HL-60/S4 treated with phorbol 12-myristate 13-acetate at 8.2 ng/mL for 4 days and 3 days (cell line): ENCODE measurements around the gene FBXL7.

Source experiments
- in situ Hi-C: fragments of 300-500 bp; cut with MboI; formaldehyde crosslinking; loops from 2 replicates; pipeline ENCODE4 v1.15.0; 2022; ENCODE audit warnings: low sequenced_read_pairs

Gene FBXL7

GRCh38 chr5:15929611-15930263 lies 429.8 kb downstream of the FBXL7 start:
- in situ Hi-C loops: no loop called here

DNA sequence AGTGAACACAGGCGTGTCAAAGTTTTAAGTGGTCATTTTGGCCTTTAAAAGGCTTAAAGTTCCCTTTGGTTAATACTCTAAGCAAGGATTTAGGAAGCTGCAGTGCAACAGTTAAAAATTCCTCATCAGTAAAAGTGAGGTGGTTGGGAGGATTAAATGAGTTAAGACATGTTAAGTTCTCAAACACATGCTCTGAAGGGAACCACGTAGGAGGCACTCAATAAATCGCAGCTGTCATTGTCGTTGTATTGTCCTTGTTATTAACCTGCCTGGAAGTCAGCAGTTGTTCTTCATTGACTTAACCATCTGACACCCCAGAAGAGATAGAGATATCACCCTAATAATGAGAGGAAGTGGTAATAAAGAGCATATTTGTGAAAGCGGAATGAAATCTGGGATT lies 432.1 kb downstream of the FBXL7 start:
- in situ Hi-C loops: no loop called here

DNA sequence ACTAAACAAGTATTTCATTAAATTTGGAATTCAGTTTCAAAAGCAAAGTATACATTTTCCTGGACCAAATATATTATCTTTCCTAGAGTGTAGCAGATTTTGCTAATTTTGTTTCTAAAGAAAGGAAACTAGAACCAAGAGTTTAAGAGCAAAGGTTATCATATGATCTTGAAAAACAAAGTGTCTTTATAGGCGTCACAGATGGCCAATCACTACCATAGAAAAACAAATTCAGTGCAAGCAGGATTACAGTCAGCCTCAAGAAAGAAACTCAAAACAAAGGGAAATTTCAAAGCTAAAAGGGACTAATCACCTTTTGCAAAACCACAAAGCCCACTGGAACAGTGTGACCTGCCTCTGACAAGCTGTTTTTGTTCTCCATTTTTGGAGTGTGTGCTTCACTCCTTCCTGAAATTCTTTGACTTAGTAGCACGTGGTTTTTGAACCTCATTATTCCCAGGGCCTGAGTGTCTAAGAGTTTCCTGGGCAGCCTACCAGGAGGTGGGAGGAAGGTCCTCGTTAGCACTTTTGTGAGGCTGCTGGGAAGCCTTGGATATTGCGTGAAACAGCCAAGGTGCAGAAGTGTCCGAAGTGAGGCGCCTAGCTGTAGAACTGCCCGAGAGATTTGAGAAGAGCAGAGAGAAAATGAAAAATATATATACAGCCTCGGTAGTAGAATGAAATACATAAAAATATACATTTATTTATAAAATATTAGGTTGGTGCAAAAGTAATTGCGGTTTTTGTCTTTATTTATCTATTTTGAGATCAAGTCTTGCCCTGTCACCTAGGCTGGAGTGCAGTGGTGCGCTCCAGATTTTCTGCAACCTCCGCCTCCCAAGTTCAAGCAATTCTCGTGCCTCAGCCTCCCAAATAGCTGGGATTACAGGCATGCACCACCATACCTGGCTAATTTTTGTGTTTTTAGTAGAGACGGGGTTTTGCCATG lies 433.6 kb downstream of the FBXL7 start:
- in situ Hi-C loops: no loop called here

GRCh38 chr5:15936505-15937245 lies 436.7 kb downstream of the FBXL7 start:
- in situ Hi-C loops: no loop called here

GRCh38 chr5:15937708-15938107 lies 437.7 kb downstream of the FBXL7 start:
- in situ Hi-C loops: no loop called here

GRCh38 chr5:15938186-15938585 lies 438.2 kb downstream of the FBXL7 start:
- in situ Hi-C loops: no loop called here

- in situ Hi-C loops: no loop called here
Measured at GRCh38 chr5:15938961-15939360, 439.0 kb downstream of the FBXL7 start.

GRCh38 chr5:15940905-15941304 lies 440.9 kb downstream of the FBXL7 start:
- in situ Hi-C loops: no loop called here

DNA sequence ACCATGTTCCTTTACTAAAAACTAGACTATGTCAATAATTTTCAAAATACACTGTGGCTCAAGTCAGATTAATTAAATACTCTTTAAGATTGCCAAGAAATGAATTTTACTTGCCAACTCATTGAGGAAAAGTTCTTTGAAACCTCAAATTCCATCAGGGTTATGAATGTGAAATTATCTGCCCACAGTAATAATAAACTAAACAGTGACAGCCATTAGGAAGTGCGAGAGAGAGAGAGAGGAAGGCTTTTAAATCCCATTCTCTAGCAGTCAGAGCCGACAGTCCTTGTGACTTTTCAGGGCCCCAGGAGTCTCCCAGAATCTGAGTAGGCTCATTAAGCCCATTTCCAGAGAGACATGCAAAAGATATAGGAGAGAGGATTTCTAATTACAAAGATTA lies 443.5 kb downstream of the FBXL7 start:
- in situ Hi-C loops: no loop called here

GRCh38 chr5:15946026-15946425 lies 446.0 kb downstream of the FBXL7 start:
- in situ Hi-C loops: no loop called here

DNA sequence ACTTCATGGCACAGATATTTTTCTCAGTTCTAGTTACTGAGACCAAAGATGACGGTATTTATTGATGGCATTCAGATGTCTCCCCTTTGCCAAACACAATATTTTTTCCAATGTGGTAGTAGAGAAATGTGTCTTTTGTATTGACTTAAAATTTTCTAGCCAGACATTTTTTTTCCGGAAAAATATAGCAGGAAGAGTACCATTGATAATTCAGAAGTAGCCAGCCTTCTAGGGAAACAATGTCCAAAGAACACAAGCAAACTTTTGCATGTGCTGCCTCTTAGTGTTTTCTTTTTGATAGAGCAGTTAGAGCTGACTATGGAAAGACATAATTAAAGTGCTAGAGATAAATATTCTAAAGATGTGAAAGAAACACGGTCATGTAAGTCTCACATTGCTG lies 448.2 kb downstream of the FBXL7 start:
- in situ Hi-C loops: no loop called here

DNA sequence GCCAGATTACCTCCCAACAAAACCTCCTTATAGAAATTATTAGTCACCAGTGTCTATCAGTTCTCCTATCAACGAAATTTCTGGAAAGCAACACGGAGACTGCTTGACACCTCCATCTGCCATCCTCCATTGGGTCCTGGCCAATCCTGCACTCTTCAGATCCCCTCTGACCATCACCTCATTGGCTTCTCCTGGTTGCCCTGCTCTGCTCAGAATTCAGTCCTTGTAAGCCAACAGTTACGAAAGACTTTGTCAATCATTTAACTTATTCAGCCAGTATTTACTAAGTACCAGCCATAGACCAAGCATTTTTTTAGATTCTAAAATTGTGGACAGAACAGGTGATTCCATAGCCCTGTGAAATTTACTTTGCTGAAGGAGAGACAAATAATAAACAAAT lies 451.1 kb downstream of the FBXL7 start:
- in situ Hi-C loops: no loop called here

GRCh38 chr5:15951550-15951949 lies 451.6 kb downstream of the FBXL7 start:
- in situ Hi-C loops: no loop called here

GRCh38 chr5:15956622-15957021 lies 456.6 kb downstream of the FBXL7 start:
- in situ Hi-C loops: no loop called here

DNA sequence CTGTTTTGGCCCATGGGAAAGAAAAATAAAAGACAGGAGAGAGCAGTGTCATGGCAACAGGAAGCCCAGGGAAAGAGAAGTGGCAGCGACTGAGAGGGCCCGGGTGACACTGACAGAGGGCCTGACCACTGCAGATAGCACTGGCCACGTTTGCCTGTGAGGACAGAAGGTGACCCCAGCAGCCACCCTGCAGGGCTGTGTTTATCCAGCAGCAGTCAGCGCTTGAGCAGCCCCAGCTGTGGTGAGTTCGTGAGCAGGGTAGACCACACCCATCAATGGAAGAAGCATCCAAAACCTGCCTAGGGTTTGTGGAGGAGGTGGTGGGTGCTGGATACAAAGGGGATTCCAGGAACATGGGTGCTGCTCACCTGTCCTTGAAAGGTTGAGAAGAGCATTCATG lies 457.1 kb downstream of the FBXL7 start:
- in situ Hi-C loops: no loop called here

DNA sequence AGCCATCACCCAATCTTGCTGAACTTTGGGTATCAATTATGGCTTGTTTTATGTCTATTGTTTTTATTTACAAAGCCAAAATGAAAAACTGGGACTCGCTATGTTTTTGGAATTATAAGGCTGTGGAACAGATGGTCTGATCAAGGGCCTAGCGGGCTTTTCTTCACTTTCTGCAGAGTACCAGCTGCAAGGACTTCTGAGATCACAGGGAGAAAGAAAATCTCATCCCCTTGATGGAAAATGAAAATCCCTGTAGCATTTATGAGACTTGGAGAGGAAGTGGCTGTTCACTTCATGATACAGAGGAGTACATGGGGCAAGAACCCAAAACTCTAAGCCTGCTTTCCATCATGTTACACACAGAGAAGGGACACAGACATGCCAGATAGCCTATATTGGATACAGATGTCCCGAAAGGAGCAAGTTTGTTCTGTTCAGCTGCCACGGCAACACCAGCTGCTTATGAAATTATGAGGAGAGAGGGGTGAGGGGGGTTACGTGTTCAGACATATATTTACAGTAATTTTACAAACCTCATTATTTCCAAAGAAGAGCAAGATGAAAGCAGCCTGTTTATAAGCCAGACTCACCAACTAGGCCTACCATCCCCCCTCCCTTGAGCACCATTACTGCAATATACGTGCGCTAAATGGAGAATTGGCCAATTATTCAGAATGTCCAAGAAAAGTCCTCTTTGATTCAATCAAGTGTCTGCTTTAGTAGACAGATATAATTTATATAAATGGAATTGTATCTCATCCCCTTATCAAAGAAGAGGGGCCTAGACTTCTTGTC lies 459.6 kb downstream of the FBXL7 start:
- in situ Hi-C loops: no loop called here

DNA sequence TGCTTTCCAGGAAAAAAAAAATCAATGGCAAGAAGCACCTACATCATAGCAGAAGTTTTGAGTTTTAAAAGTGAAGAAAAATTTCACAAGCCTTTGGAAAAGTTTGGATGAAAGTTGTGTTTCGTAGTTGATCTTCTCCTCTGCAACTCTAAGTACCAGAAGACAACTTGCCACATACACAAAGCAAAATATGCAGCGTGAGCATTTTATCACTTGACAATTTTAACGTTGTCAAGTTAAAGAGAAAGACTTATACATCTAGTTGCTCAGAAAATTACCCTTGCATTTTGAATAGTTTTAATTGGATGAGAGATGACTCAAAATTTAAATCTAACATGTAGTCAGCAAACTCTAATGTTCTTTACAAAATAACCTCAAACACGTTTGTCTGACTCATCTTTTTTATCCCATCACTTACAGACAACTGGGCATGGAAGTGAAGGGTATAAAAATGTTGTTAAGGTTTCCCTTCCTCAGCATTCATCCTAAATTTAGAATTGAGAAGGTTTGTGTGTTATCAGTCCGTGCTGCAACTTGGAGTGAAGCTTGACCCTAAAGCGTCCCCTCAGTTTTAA lies 466.2 kb downstream of the FBXL7 start:
- in situ Hi-C loops: no loop called here

GRCh38 chr5:15966651-15967050 lies 466.7 kb downstream of the FBXL7 start:
- in situ Hi-C loops: no loop called here

DNA sequence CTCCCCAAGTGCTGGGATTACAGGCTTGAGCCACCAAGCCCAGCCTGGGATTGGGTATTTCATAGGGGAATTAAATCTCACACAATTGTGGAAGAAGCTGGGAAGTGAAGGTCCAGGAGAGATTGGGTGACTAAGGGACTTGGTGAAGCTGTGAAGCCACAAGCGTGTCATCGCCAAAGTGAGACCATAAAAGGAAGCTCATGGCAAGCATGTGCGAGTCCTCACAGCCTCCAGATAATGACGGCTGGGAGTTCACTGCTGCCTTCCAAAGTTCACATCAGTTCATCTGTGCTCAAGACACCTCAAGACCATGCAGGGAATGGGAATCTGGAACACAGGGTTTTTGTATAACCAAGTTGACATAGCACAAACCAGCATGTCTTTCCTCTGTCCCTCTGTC lies 469.0 kb downstream of the FBXL7 start:
- in situ Hi-C loops: no loop called here

DNA sequence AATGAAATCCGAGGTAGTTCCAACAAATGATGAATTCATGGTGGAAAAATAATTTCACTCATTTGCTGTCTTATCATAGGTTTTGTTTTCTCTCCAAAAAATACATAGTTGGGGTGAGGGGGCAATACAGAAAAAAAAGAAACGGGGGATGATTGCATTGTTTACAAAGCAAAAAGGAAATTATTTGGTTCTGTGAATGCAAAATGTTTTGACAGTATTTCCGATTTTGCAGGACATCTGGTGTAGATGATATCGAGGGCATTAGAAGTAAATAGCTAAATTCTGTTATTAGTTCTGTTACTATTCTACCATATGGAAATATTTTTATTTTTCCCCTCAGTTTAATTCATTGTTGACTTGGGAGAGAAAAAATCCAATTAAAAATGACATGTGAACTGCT lies 477.9 kb downstream of the FBXL7 start:
- in situ Hi-C loops: no loop called here
